Measurements from ENCODE around the gene ANO10.

DNA sequence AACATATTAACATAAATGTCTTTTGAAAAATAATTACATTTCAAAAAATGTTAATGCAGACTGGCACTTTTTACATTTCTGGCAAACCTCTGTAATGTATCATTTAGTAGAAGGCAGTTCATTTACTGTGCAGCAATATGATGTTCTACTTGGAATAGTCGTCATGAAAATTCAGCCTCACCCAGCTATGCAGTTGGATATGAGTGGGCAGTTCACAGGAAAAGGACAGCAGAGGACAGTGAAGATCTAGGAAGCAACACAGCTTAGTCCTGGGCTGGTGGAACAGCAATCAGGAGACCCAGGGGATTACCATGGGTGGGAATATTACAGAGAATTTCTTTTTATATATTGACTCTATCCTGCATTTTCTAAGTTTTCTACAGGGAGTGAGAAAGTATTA is 63.6 kb downstream of the ANO10 start:
- TF ChIP-seq, protein P1, sequence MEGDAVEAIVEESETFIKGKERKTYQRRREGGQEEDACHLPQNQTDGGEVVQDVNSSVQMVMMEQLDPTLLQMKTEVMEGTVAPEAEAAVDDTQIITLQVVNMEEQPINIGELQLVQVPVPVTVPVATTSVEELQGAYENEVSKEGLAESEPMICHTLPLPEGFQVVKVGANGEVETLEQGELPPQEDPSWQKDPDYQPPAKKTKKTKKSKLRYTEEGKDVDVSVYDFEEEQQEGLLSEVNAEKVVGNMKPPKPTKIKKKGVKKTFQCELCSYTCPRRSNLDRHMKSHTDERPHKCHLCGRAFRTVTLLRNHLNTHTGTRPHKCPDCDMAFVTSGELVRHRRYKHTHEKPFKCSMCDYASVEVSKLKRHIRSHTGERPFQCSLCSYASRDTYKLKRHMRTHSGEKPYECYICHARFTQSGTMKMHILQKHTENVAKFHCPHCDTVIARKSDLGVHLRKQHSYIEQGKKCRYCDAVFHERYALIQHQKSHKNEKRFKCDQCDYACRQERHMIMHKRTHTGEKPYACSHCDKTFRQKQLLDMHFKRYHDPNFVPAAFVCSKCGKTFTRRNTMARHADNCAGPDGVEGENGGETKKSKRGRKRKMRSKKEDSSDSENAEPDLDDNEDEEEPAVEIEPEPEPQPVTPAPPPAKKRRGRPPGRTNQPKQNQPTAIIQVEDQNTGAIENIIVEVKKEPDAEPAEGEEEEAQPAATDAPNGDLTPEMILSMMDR (IDR thresholded peaks at IDR 0.05), result no peak
- no peak for TF ChIP-seq POLR2A (IDR thresholded peaks at IDR 0.05)
